ENCODE measurements around the gene KCNG2. TPM values are rescaled to one million over a fixed set of nuclear protein-coding genes. Genes with fewer than 3 reads are reported as not detected.
A peak's percentile ranks its signal among the peaks of the same experiment; 100 is the strongest.

Gene KCNG2
- total RNA-seq, 2 experiments from 2014 or later, result not detected

DNA sequence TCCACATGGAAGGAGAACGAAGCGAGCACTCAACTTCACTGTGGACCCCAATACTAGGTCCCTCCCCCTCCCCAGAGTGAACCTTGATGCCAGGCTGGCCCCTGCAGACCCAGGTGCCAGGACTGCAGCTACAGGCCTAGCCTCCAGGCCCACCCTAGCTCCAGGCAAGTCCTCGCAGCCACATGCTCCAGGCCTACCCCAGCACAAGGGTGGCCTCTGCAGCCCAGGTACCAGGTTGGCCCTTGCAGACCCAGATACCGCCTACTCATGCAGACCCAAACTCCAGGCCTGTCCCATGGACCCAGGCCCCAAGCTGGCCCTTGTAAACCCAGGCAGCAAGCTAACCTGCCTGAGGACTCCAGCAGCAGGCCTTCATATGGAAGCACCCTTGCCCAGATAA is 44.2 kb downstream of the KCNG2 start:
- H3K4me3 Mint-ChIP-seq, result no peak overlapping the region
- no peaks in the 10 kb centered on the region for H3K36me3 ChIP-seq (ENCODE audit: insufficient read depth, low read length)

DNA sequence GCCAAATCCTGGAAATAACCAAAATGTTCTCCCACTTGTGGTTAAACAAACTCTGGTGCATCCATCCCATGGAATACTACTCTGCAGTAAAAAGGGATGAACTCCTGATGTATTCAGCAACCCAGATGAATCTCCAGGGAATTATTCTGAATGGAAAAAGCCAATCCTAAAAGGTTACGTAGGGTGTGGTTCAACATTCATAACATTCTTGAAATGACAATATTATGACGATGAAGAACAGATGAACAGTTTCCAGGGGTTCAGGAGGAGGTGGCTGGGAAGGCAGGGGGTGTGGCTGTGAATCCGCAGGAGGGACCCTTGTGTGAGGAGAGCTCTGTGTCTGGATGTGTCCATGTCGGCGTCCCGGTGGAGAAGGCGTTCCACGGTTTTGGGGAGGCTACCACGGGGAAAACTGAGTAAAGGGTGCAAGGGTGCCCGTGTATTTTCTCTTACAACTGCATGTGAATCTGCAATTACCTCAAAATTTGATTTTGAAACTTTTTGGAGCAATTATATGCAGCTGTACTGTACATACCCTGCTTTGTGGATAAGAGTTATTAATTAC is 47.3 kb downstream of the KCNG2 start:
- ChIA-PET CTCF (no interaction called here), POLR2A (no interaction called here)
- ATAC-seq (ENCODE audit: poor library complexity), result no peak
- TF ChIP-seq, protein P1, sequence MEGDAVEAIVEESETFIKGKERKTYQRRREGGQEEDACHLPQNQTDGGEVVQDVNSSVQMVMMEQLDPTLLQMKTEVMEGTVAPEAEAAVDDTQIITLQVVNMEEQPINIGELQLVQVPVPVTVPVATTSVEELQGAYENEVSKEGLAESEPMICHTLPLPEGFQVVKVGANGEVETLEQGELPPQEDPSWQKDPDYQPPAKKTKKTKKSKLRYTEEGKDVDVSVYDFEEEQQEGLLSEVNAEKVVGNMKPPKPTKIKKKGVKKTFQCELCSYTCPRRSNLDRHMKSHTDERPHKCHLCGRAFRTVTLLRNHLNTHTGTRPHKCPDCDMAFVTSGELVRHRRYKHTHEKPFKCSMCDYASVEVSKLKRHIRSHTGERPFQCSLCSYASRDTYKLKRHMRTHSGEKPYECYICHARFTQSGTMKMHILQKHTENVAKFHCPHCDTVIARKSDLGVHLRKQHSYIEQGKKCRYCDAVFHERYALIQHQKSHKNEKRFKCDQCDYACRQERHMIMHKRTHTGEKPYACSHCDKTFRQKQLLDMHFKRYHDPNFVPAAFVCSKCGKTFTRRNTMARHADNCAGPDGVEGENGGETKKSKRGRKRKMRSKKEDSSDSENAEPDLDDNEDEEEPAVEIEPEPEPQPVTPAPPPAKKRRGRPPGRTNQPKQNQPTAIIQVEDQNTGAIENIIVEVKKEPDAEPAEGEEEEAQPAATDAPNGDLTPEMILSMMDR (IDR thresholded peaks at IDR 0.05), result no peak
- Histone ChIP-seq H3K27ac (ENCODE audit: low read depth in 1 of 2, low read length in 2 of 2) (no peak overlapping the region), H3K4me1 (ENCODE audit: insufficient read depth, low read length) (no peaks in the 10 kb centered on the region), H3K9me3 (ENCODE audit: control insufficient read depth in 1 of 2, insufficient read depth in 1 of 2, low read length in 2 of 2) (peaks cover 0 to 26% of the 10 kb centered on the region in 2 experiments), H3K36me3 (ENCODE audit: insufficient read depth, low read length) (no peaks in the 10 kb centered on the region), H3K4me3 (ENCODE audit: low read length) (no peak overlapping the region), H3K27me3 (ENCODE audit: control insufficient read depth in 1 of 2, insufficient read depth in 2 of 2, low read length in 2 of 2) (peaks cover 0 to 6% of the 10 kb centered on the region in 2 experiments)
- DNase-seq, result no peak
- Mint-ChIP-seq H3K4me3 (no peak overlapping the region), H3K27ac (no peak overlapping the region), H3K36me3 (ENCODE audit: low read depth) (no peaks in the 10 kb centered on the region), H3K4me1 (ENCODE audit: low read depth) (no peaks in the 10 kb centered on the region), H3K9me3 (peaks cover 10% of the 10 kb centered on the region), H3K27me3 (peaks cover 8% of the 10 kb centered on the region)
- intact Hi-C loops (cut with DNase I, micrococcal nuclease), result no loop called here

More for the DNA sequence above, 44.2 kb downstream of the KCNG2 start:
- H3K4me1 ChIP-seq (ENCODE audit: insufficient read depth, low read length), result no peaks in the 10 kb centered on the region
- H3K9me3 Mint-ChIP-seq, result peaks cover 10% of the 10 kb centered on the region
- peaks cover 0 to 6% of the 10 kb centered on the region in 2 experiments for H3K27me3 ChIP-seq (ENCODE audit: control insufficient read depth in 1 of 2, insufficient read depth in 2 of 2, low read length in 2 of 2)
- H3K27me3 Mint-ChIP-seq, result peaks cover 32% of the 10 kb centered on the region
- ChIA-PET POLR2A (no interaction called here), CTCF (no interaction called here)
- H3K4me1 Mint-ChIP-seq (ENCODE audit: low read depth), result no peaks in the 10 kb centered on the region
- TF ChIP-seq, protein P1 (IDR thresholded peaks at IDR 0.05), result no peak
- no peak overlapping the region for H3K27ac Mint-ChIP-seq
- ATAC-seq (ENCODE audit: poor library complexity) (no peak), DNase-seq (no peak)
- no peak overlapping the region for H3K27ac ChIP-seq (ENCODE audit: low read depth in 1 of 2, low read length in 2 of 2)
- no peaks in the 10 kb centered on the region for H3K36me3 Mint-ChIP-seq (ENCODE audit: low read depth)
- peaks cover 0 to 6% of the 10 kb centered on the region in 2 experiments for H3K9me3 ChIP-seq (ENCODE audit: control insufficient read depth in 1 of 2, insufficient read depth in 1 of 2, low read length in 2 of 2)
- intact Hi-C loops (cut with DNase I, micrococcal nuclease), result no loop called here
- no peak overlapping the region for H3K4me3 ChIP-seq (ENCODE audit: low read length)

DNA sequence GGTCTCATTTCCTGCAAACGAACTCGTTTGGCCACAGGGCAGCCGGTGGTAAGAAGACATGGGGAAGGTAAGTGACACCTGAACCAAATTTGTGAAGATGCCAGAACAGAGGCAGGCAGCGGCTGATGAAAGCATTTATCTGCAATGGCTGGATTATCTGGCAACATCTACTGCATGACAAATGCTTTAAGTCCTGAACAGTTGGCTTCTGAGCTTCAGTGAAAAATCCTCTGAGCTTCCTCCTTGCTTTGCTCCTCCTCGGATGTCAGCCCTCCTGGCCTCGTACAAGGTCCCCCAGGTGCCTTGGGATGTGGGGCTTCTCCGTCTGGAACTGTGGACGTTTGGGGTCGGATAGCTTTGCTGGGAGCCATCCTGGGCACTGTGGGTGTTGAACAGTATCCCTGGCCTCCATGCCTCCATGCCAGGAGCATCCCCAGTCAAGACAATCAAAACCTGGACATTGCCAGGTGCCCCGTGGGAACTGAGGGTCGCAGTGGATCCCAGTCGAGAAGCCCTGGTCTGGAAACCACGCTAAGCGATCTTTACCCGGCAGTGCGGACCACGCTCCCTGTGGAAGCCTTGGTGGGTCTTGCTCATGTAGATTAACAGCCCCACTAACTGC is 49.3 kb downstream of the KCNG2 start:
- H3K27me3 ChIP-seq (ENCODE audit: control insufficient read depth in 1 of 2, insufficient read depth in 2 of 2, low read length in 2 of 2), result peaks cover 0 to 2% of the 10 kb centered on the region in 2 experiments
- peaks cover 5% of the 10 kb centered on the region for H3K9me3 Mint-ChIP-seq
- CTCF ChIA-PET, result no interaction called here

More for the DNA sequence above, 49.3 kb downstream of the KCNG2 start:
- Histone ChIP-seq H3K4me3 (ENCODE audit: low read length) (no peak overlapping the region), H3K4me1 (ENCODE audit: insufficient read depth, low read length) (no peaks in the 10 kb centered on the region), H3K27ac (ENCODE audit: low read depth in 1 of 2, low read length in 2 of 2) (no peak overlapping the region), H3K36me3 (ENCODE audit: insufficient read depth, low read length) (no peaks in the 10 kb centered on the region), H3K9me3 (ENCODE audit: control insufficient read depth in 1 of 2, insufficient read depth in 1 of 2, low read length in 2 of 2) (peaks cover 0 to 22% of the 10 kb centered on the region in 2 experiments)
- intact Hi-C loops (cut with DNase I, micrococcal nuclease), result no loop called here
- peaks cover 8% of the 10 kb centered on the region for H3K27me3 Mint-ChIP-seq
- no peak for ATAC-seq (ENCODE audit: poor library complexity)
- no peaks in the 10 kb centered on the region for H3K4me1 Mint-ChIP-seq (ENCODE audit: low read depth)
- no peaks in the 10 kb centered on the region for H3K36me3 Mint-ChIP-seq (ENCODE audit: low read depth)
- peak in 1 of 14 experiments; percentile 10 for DNase-seq
- H3K27ac Mint-ChIP-seq, result no peak overlapping the region
- POLR2A ChIA-PET, result no interaction called here
- H3K4me3 Mint-ChIP-seq, result no peak overlapping the region
- TF ChIP-seq, protein P1 (IDR thresholded peaks at IDR 0.05), result no peak

Data from CD4-positive, alpha-beta T cell (primary cell).